Measurements from ENCODE around the gene TIFAB.

The TIFAB gene

DNA sequence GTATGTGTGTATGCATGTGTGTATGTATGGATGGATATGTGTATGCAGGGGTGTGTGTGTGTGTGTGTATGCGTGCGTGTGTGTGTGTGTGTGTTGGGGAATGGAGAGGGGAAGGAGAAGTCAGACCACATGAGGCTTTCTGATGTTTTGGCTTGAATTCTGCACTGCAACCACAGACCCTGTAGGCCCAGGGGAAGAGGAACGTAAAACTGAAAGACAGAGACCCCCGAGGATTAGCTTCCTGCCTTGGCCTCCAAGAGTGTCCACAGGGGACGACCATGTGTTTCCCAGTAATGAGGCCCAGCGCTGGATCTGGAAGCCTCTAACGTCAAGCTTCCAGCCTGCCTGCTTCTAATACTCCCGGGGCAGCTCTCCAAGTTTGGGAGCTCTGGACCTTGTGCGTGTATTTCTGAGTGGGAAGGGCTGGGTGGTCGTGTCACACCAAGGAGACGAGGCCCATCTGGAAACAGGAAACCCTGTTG, 10.8 kb downstream of the TIFAB start:
- DNase-seq, result no peak

DNA sequence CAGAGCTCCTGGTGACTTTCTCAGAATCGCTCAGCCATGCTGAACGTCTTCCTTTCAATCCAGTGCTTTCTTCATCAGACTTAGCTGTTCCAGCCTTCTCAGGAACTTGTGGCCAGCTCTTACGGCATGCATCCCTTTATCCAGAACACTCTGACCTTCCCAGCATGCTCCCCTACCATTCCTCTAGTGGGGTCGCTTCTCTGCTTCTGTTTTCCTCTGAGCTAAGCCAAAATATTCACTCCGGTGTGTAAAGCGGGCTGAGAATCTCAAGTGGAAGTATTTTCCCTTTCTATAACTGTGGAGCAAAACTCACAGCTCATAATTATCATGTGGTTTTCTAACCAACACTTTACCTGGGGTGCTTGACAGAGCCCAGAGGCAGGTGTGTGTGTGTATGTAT, 11.2 kb downstream of the TIFAB start:
- no peak for DNase-seq

DNA sequence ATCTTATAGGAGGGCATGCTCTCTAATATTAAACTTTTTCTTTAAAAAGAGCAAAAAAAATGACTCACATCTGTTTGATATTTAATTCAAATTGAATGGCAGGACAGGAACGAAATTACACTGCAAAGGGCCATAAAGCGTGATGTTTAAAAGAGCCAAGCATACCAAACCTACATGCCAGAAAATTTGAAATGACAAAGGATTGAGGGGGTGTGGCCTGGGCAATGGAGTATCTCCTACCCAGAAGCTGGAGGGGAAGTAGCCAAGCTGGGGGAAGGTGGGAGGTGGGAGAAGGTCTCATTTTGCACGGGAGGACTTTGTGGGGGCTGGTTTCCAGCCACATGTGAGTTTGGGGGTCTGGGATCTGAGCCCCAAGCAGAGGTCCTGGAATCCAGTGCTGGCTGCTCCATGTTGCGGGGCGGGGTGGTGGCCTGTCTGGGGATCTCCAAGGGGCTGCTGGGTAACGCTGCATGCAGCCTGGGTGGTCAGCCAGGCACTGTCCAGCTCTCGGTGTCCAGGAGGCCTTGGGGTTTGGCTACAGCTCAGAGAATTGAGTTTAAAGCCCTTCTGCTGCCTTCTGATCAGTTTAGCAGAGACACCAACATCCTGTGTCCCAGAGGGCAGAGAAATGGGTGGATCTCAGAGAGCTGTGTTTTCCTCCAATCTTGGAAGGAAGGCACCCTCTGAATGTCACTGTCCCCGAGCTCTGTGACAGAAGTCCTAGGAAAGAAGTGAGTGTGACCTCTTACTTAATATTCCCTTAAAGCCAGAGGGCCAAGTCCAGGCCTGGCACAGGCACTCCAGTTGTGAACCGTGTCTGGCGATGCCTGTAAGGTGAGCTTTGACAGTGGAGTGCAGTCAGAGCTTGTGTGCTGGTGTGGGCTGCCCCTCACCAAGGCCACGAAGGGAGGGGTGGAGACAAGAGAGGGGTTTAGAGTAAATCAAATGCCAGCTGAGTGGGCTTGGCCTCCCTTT, 12.6 kb downstream of the TIFAB start:
- DNase-seq, result no peak

DNA sequence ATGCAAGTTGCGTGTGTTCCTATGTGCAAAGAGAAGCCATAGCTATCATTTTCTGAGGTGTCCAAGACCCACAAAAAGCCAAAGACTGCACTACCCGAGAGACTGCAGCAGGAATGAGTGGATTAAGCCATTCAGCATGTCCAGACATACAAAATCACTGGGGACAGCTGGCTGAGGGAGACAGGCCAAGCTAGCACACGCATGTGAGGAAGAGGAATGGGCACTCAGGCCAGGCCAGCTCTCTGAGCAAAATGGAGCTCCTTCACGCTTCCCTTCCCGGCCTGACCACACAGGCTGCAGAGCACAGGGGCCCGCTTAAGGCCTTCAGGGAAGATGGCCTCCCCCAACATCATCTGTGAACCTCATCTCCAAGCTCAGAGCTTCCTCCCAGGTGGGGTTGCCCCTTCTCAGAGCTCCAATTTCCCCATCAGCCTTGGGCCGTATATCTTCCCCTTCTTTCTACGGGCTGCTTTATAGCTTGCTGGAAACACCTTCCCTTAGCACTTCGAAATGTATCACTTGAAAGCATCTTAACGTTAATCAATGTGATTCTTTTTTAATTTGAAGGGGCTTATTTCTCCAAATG, 13.4 kb downstream of the TIFAB start:
- no peak for DNase-seq

DNA sequence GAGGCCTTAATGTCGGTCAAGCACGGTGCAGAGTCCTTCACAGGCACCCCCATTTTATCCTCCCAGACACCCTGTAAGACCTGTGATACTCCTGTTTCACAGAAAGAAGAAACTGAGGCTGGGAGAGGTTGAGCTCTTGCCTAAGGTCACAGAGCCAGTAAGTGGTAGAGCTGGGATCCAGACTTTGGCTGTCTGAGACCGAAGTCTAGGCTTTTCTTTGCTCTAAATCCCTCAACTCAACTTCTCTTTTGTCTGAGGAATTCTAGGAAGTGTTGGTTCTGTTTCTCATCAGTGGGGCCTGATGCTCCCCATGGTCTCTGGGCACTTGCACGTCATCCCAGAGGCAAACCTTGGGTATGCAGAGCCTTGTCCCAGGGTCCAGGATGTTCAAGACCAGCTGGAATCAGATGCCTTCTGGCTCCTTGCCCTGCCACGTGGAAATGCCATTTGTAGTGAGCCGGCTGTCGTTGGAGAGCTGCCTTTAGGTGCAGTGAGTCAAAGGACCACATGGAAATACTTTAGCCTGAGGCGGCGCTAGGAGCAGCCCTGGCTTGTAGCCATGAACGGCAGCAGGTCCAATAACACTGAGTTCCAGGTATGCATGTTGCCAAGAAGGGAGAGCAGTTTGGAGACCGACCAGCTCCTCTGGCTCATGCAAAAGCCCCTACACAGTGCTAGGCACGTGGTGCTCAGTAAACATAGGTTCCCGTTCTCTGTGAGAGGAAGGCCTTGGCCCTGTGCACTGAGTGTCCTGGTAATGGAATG, 14.2 kb downstream of the TIFAB start:
- no peak for DNase-seq

DNA sequence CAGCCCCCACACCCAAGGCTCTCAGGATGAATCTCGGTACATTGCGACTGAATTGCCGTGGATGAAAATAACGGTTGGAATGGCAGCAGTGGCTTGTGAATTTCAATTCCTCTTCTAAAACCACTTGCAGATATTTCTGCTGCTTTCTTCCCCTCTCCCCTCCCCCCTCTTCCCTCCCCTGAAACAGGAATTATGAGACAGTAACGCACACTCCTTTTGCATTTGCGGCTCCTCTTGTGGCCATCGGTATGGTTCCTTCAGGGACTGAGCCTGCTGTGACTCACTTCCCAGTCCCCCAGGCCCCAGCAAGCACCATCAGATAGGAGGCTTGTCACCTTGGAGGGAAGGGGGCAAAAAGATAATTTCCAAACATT, 14.7 kb downstream of the TIFAB start:
- DNase-seq, result no peak

DNA sequence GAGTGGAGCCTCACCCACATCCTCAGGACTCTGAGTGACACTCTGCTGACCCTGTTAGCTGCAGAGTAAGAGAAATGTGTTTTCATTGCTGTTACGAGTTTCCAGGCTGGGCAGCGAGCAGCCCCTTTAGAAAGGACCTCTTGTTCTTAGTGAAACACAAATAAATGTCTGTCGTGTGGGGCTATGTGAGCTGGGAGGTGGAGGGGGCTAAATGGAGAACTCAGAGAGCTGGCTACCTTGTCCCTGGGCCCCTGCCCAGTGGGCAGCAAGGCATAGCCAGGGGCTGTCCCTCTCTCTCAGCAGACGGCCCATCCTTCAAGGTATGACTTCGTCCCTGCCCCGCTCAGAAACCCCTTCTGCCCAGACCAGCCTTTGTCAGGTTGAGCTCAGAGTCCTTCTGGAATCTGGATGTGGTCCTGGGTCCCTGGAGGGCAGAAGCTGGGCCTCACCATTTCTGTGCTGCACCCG, 15.2 kb downstream of the TIFAB start:
- no peak for DNase-seq

DNA sequence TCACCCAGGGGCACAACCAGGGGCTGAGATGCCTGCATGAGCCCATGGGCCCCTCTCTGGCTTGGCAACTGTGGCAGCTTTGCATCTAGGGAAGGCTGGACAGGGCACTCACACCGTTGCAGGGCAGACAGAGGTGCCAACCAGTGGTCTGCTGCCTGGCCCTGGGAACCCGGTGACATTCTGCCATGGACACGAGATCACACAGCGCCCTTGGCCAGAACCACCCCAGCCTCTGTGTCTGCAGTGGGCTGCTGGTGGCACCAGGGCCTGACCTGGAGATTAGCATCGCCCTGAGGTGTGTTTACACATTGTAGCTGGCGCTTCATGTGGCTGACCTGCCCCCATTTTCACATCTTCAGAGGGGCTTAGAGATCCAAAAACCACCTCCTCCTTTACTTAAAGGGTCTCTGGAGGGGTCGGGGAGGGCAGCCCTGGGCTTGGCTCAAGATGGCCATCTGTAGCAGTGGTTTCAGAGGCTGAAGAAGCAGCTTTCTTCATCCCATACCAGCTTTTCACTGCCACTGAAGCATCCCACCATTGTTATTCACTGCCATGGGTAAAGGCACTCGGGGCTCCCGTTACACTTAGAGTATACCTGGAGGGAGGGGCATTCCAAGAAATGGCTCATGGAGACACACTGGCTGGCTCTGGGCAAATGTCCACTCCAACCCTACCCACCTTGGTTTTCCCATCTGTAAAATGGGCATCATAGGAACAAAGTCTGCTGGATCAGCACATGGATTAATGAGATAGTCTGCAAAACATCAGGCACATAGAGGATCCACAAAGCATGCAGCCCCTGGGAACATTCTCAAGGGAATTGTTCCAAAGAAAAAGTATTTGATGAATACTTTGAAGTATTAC, 16.5 kb downstream of the TIFAB start:
- DNase-seq, result no peak

DNA sequence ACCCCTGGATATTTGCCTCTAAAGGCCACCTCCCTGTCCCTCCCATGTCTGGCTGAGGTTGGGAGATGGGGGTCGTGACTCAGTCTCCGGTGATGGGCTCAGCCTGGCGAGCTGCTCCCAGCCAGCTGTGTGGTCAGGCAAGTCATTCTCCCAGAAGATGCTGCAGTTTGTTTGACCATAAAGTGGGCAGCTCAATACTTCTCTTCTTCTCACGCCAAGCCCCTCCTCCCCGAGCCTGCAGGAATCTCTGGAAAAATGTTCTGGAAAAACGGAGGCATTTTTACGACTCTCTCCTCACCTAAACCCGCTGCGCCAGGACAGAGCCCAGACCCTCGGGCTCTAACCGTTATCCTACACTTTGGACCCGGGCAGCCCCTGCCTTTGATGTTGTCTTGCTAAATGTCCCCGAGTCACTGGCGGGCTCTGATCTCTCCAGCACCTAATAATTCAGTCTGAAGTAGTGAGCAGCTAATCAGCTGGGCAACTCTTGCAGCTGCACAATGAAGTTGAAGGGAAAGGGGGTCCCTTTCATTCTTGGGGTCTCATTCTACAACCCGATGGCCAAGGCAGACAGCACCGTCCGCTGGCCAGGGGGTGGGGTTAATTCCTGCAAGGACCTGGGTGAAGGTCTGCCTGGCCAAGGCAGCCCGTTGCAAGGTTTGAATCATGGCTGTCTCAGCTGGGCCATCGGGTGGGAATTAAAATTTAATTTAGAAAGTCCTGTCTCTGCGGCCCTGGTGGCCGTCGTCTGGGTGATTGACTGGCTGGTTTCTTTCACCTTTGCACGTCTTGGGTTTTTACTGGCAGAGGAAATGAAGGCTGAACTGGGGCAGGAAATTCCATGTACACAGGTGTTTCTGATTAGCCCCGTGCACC, 17.3 kb downstream of the TIFAB start:
- DNase-seq, result no peak

DNA sequence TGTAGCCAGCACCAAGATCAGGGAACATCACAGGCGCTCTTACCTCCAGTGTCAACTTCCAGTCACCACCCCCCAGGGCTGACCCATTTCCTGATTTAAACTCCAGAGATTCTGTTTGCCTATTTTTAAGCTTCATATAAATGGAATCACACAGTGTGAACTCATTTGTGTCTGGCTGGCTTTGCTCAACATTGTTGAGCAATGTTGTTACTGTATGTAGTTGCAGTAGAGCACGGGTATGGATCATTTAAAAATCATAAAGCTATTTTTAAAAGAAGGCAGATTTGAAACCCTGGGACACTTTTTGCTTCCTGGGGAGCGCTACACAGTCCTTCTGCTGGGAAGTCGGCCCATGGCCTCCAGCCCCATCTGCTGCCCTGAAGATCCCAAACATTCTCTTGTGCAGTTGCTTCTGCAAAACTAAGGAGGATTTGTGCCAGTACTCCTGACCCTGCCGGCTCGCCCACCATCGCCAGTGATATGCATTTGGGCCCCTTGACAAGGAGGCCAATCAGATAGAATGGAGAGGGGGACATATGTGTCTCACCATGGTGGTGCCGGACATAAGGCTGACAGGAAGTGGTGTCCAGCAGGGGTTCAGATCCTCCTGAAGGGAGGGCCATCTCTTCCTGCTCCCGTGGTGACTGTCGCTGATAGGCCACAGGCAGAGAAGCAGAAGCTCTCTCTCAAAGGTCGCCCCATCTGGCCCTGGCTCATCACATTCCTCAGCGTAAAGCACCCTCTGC, 18.3 kb downstream of the TIFAB start:
- no peak for DNase-seq

DNA sequence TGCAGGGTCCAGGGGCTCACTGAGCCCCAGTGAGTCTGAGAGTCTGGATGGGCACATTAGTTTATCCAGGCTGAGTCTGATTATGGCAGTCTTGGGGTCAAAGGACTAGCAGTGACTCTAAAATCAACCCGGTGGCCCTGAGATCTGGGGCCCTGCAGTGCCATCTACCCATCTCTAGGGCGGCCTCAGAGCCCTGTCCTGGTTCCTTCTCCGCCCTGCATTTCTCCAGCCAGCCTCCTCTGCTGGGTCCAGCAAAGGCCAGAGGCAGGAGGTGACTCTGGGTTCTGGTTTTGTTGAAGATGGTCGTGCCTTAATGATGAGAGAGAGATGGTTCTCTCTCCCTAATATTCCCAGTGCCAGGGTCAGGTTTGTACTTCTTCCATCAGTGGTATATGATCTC, 20.0 kb downstream of the TIFAB start:
- DNase-seq, result no peak

DNA sequence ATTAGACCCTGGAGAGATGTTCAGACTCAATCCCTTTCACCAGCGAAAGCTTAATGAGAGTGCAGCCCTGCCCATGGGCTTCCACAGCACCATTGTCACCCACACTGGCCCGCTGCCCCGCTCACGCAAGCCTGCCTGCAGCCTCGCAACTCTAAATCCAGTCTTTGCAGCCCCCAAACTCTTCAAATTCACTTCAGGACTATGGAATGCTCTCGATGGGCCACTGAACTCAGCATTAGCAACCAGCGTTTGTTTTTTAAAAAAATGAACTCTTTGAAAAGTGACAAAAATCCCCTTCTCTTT, 22.1 kb downstream of the TIFAB start:
- no peak for DNase-seq

DNA sequence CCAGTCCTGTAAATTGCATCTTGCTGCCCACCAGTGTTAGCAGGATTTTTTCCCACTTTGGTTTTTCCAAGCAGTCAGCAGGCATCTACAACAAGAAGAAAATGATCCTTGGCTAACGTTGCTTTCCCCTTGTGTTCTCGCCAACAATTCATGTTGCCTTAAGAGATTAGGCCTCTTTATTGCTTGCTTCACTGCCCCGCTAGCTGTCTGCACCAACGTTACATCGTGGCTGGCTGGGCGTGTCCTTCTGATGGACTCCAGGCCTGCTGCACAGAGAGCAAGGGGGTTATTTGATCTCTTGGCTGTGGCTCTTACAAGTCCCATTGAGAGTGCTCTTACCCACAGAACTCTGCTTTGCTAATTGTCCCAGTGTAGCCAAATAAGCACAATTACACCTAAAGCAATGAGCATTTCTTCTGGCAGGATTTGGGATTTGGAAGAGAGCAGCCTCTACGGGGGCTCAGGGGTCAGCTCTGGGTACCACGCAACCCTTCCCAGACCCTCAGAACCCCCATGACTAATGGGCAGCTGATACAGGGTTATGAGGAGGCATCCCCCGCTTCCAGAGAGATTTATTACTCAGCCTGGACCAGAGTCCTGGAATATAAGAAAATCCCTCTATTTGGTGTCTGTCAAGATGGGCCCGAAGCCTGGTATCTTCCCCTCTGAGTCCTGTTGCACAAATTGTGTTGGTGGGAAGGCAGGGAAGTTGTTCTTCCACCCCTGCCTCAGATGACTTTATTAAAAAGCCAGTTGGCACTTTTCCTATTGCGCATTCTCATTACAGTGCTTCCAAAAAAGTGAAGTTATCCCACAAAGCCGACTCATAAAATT, 22.6 kb downstream of the TIFAB start:
- DNase-seq, result no peak

DNA sequence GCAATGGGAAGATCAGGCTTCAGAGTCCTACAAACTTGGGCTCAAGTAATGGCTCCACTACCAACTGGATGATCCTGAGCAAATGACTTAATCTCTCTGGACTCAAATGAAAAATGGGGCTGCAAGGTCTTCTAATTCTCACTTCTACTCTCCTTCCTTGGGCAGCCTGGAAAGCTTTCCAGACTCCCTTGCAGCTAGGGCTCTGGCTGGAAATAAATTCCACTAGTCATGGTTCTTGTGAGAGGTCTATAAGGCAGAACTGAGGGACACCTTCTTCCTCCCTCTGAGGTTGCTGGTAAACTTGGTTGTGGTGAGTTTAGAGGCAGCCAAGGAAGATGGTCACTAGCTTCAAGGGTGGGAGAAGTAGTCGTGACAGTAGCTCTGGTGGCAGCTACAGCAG, 23.6 kb downstream of the TIFAB start:
- no peak for DNase-seq

DNA sequence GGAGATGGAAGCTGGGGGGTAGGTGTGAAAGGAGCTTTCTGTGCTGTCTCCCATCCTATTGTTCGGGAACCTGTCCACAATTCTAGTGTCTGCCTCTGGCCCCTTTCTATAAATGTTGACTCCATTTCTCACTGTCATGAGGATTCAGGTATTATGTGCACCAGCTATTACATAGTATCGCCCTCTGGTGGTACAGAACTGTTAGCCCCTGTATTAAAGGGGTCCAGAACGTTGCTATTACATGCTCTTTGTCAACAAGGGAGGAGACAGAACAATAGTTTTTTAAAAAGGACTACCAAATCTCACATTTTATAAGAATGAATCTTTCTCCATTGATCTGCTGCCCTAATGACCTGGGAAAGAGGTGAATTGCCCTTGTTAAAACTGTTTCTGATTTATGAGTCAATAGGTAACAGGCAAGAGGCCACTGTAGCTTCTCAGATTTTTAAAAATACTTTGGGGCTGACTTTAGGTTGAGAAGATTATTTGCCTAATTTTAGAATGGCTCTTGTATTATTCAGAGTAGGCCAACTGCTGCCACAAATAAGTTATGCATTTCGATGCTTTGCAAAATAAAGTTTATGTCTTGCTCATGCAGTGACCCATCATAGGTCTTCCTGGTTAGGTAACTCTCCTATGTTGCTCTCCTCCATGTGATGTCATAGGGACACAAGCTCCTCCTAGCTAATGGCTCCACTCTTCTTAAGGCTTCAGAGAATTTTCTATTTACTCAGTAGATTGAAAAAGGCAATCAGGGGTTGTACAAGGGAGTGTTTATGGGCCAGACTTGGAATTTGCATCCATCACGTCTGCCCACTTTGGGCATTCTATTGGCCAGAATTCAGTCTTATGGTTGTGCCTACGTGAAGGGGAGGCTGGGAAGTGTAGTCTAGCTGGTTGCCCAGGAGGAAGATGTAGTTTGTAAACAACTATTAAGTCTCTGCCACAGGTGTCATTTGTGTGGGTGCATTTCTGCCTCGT, 25.8 kb downstream of the TIFAB start:
- DNase-seq, result peak; percentile 54

DNA sequence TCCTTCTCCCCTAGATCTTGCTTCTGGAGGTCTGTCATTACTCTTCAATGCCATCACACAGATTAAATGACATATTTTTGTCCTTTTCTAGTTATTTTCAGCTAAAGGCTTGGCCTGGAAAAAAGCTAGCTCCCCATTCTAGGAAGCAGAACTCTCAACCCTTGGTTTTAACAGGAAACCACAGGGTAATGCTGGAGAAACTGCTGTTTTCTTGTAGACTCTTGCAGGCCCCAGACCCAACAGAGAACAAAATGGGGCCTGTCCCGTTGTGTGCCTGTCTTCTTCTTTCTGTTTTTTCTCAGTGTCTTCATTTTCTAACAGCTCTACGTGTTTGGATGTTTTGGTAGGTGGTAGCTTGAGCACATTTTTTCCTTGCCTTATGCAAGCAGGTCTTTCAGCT, 26.5 kb downstream of the TIFAB start:
- DNase-seq, result no peak

DNA sequence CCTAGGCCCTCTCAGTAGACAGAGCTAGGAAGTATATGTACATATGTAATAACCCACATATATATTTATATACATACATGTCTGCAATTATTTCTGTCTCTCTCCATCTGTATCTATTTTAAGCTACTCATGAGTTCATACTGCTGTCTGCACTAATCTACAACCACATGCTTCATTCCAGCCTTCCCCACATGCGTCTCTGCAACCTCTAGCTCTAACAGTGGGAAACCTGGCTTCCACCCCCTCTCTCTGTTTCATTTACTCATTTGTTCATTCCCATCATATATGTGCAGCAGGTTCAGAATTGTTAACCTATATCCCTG, 28.3 kb downstream of the TIFAB start:
- DNase-seq, result no peak

DNA sequence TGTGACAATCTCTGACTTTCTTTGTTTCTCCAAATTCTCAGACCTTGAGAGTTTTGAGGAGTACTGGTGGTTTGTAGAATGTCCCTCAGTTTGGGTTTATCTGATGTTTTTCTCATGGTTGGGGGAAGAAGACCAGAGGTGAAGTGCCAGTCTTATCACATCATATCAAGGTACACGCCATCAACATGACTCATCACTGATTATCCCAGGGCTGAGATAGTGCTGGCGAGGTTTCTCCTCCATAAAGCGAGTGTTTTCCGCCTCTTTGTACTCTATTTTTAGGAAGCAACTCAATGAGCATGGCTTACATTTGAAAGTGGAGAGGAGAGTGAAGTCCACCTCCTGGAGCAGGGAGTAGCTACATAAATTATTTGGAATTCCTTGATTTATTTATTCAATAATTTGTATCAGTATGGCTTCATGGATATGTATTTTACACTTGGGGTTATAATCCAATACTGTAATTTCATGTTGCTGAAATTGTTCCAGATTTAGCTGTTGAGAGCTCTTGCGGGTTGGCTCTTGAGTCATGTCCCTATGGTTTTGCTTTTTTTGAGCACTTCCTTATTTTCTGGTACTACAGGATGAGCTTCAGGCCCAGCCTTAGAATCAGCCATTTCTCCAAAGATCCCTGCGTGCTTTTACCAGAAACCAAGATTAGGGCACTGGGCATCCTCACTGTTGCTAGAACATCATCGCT, 28.9 kb downstream of the TIFAB start:
- DNase-seq, result no peak

Measured in NCI-H146 (cell line).